Neural cell (in vitro differentiated cells): ENCODE data around the gene DEFB114. TPM values are rescaled to one million over a fixed set of nuclear protein-coding genes. Genes with fewer than 3 reads are reported as not detected.

Experiments used
- H2AFZ ChIP-seq: fragments of 200-600, 300-800 bp; sonication (generic), shearing (Covaris generic); 2 replicates; pipeline ENCODE4 v1.6.0; 2014; ENCODE audit warnings: low read depth, mild to moderate bottlenecking, antibody characterized with exemption, low read length, moderate library complexity
- H3F3A ChIP-seq: fragments of 200-600 bp; shearing (Covaris generic); 2 replicates; pipeline ENCODE4 v1.6.1; 2016; ENCODE audit warnings: mild to moderate bottlenecking, moderate library complexity, mixed read lengths, antibody characterized with exemption, low read length; ENCODE audit not compliant: insufficient read depth, poor library complexity, severe bottlenecking
- H3K27ac ChIP-seq: fragments of 200-600, 300-800 bp; sonication (generic), shearing (Covaris generic); 2 replicates; pipeline ENCODE4 v1.5.1; 2014; ENCODE audit warnings: mild to moderate bottlenecking, low read length, moderate library complexity
- H3K27me3 ChIP-seq: fragments of 300-800, 200-600 bp; sonication (generic), shearing (Covaris generic); 2 replicates; pipeline ENCODE4 v1.6.0; 2014; ENCODE audit warnings: mild to moderate bottlenecking, low read depth, low read length, moderate library complexity; ENCODE audit not compliant: insufficient read depth
- H3K36me3 ChIP-seq: fragments of 300-800, 200-600 bp; sonication (generic), shearing (Covaris generic); 2 replicates; pipeline ENCODE4 v1.5.1; 2014; ENCODE audit warnings: mild to moderate bottlenecking, antibody characterized with exemption, low read length, moderate library complexity; ENCODE audit not compliant: insufficient read depth
- H3K4me2 ChIP-seq: fragments of 300-800, 200-600 bp; sonication (generic), shearing (Covaris generic); 2 replicates; pipeline ENCODE4 v1.6.0; 2014; ENCODE audit warnings: mild to moderate bottlenecking, low read length
- H3K4me3 ChIP-seq: fragments of 300-800, 200-600 bp; sonication (generic), shearing (Covaris generic); 2 replicates; pipeline ENCODE4 v1.5.1; 2014; ENCODE audit warnings: mild to moderate bottlenecking, low read length, moderate library complexity
- H3K79me2 ChIP-seq: fragments of 200-600 bp; shearing (Covaris generic); replicated peaks from 2 replicates; pipeline ENCODE4 v1.6.0; 2014; ENCODE audit warnings: mild to moderate bottlenecking, low read length, moderate library complexity; ENCODE audit not compliant: insufficient read depth
- H3K9ac ChIP-seq: fragments of 300-800, 200-600 bp; sonication (generic), shearing (Covaris generic); 2 replicates; pipeline ENCODE4 v1.6.1; 2016; ENCODE audit warnings: mild to moderate bottlenecking, low read length, mixed read lengths
- H3K9me2 ChIP-seq: fragments of 200-600 bp; shearing (Covaris generic); 2 replicates; pipeline ENCODE4 v1.6.1; 2016; ENCODE audit warnings: mild to moderate bottlenecking, low read length, mixed read lengths; ENCODE audit not compliant: insufficient read depth
- H3K9me3 ChIP-seq: fragments of 200-600, 300-800 bp; sonication (generic), shearing (Covaris generic); 2 replicates; pipeline ENCODE4 v1.6.1; 2016; ENCODE audit warnings: mild to moderate bottlenecking, mixed run types, low read length, moderate library complexity, mixed read lengths
- H4K20me1 ChIP-seq: fragments of 200-600 bp; shearing (Covaris generic); 2 replicates; pipeline ENCODE4 v1.6.1; 2016; ENCODE audit warnings: mild to moderate bottlenecking, mixed run types; ENCODE audit not compliant: insufficient read depth
- EP300 ChIP-seq: fragments of 450-650 bp; conservative IDR thresholded peaks from 2 replicates; pipeline ENCODE4 v1.6.1; 2014; ENCODE audit warnings: antibody characterized with exemption, mild to moderate bottlenecking, moderate library complexity; ENCODE audit not compliant: poor library complexity, severe bottlenecking
- EZH2 ChIP-seq: fragments of 200-600, 300-800 bp; shearing (Covaris generic), sonication (generic); IDR thresholded peaks from 2 replicates; pipeline ENCODE4 v1.6.1; 2014; ENCODE audit warnings: antibody characterized with exemption, low read length, borderline replicate concordance, mild to moderate bottlenecking; ENCODE audit not compliant: insufficient read depth, poor library complexity, severe bottlenecking
- MXI1 ChIP-seq: fragments of 450-650 bp; conservative IDR thresholded peaks from 2 replicates; pipeline ENCODE4 v1.6.1; 2014; ENCODE audit warnings: antibody characterized with exemption, mild to moderate bottlenecking; ENCODE audit not compliant: poor library complexity, severe bottlenecking
- POLR2AphosphoS5 ChIP-seq: IDR thresholded peaks from 2 replicates; pipeline ENCODE4 v1.6.1; 2012
- RAD21 ChIP-seq: fragments of 450-650 bp; conservative IDR thresholded peaks from 2 replicates; pipeline ENCODE4 v1.6.1; 2014; ENCODE audit warnings: antibody characterized with exemption, mild to moderate bottlenecking, moderate library complexity
- REST ChIP-seq: IDR thresholded peaks from 2 replicates; pipeline ENCODE4 v1.6.1; 2012; ENCODE audit warnings: borderline replicate concordance
- SMC3 ChIP-seq: fragments of 450-650 bp; conservative IDR thresholded peaks from 2 replicates; pipeline ENCODE4 v1.6.1; 2014; ENCODE audit warnings: antibody characterized with exemption, mild to moderate bottlenecking, moderate library complexity; ENCODE audit not compliant: poor library complexity
- TAF1 ChIP-seq: IDR thresholded peaks from 2 replicates; pipeline ENCODE4 v1.6.1; 2012; ENCODE audit warnings: low read depth
- polyA plus RNA-seq: library from polyadenylated mRNA; depleted of rRNA; stranded (reverse); fragments of >200 nt; gene quantifications from 2 replicates; pipeline ENCODE4 v1.2.3, GENCODE V29; 2014
- TF ChIP-seq, protein P1 (sequence below): fragments of 450-650 bp; IDR thresholded peaks from 2 replicates; pipeline ENCODE4 v1.5.1; 2014; ENCODE audit warnings: antibody characterized with exemption, mild to moderate bottlenecking, moderate library complexity; ENCODE audit not compliant: poor library complexity, severe bottlenecking

The DEFB114 gene
- polyA plus RNA-seq, 1 donor from 2014 or later = not detected

GRCh38 chr6:49913636-49914375, 50.2 kb downstream of the DEFB114 start:
- Histone ChIP-seq H3K79me2 (no peaks in the 10 kb centered on the region), H3K4me2 (no peak overlapping the region), H3K27ac (no peak overlapping the region)

GRCh38 chr6:49912196-49912595, 51.8 kb downstream of the DEFB114 start:
- Histone ChIP-seq H3K9ac (no peak overlapping the region), H3K9me2 (no peaks in the 10 kb centered on the region), H3K36me3 (no peaks in the 10 kb centered on the region), H3F3A (no peaks in the 10 kb centered on the region), H3K79me2 (no peaks in the 10 kb centered on the region), H2AFZ (no peak overlapping the region), H3K4me2 (no peak overlapping the region), H4K20me1 (no peaks in the 10 kb centered on the region), H3K27me3 (no peaks in the 10 kb centered on the region), H3K27ac (no peak overlapping the region), H3K4me3 (no peak overlapping the region), H3K9me3 (no peaks in the 10 kb centered on the region)
- TF ChIP-seq RAD21 (no peak), SMC3 (no peak), MXI1 (no peak), EZH2 (no peak), TAF1 (no peak), EP300 (no peak), POLR2AphosphoS5 (no peak), REST (no peak)
- TF ChIP-seq, protein P1, sequence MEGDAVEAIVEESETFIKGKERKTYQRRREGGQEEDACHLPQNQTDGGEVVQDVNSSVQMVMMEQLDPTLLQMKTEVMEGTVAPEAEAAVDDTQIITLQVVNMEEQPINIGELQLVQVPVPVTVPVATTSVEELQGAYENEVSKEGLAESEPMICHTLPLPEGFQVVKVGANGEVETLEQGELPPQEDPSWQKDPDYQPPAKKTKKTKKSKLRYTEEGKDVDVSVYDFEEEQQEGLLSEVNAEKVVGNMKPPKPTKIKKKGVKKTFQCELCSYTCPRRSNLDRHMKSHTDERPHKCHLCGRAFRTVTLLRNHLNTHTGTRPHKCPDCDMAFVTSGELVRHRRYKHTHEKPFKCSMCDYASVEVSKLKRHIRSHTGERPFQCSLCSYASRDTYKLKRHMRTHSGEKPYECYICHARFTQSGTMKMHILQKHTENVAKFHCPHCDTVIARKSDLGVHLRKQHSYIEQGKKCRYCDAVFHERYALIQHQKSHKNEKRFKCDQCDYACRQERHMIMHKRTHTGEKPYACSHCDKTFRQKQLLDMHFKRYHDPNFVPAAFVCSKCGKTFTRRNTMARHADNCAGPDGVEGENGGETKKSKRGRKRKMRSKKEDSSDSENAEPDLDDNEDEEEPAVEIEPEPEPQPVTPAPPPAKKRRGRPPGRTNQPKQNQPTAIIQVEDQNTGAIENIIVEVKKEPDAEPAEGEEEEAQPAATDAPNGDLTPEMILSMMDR = no peak

More at GRCh38 chr6:49913636-49914375, 50.2 kb downstream of the DEFB114 start:
- no peaks in the 10 kb centered on the region for H3K36me3 ChIP-seq
- no peaks in the 10 kb centered on the region for H4K20me1 ChIP-seq
- no peaks in the 10 kb centered on the region for H3K9me3 ChIP-seq
- H3K27me3 ChIP-seq = no peaks in the 10 kb centered on the region
- TF ChIP-seq SMC3 (no peak), REST (no peak)
- no peaks in the 10 kb centered on the region for H3K9me2 ChIP-seq
- H3K9ac ChIP-seq = no peak overlapping the region
- H3F3A ChIP-seq = no peaks in the 10 kb centered on the region
- H2AFZ ChIP-seq = no peak overlapping the region
- no peak overlapping the region for H3K4me3 ChIP-seq
